CD4-positive, CD25-positive, alpha-beta regulatory T cell (primary cell): ENCODE results near the gene AP3M1. TPM values are rescaled to one million over a fixed set of nuclear protein-coding genes. Genes with fewer than 3 reads are reported as not detected.

ENCODE experiments used
- ATAC-seq, 2 donors: fragments of 150-1000 bp; cut with Tn5 transposase; one replicate each; pipeline ENCODE4 v1.10.0; 2021; ENCODE audit warnings: low read depth in 2 of 2, moderate number of reproducible peaks in 2 of 2, moderate library complexity in 1 of 2
- DNase-seq, 3 donors: peaks; one replicate each; pipeline versions ENCODE4 v3.0.0 to v3.0.0-alpha.2; 2012 to 2022; ENCODE audit warnings: mixed read lengths in 1 of 3
- H3K27ac ChIP-seq: one replicate; pipeline ENCODE4 v1.7.0; 2013; ENCODE audit warnings: mild to moderate bottlenecking, low read length; ENCODE audit not compliant: insufficient read depth, poor library complexity, severe bottlenecking
- H3K27me3 ChIP-seq: one replicate; pipeline ENCODE4 v1.7.0; 2013; ENCODE audit warnings: low read length; ENCODE audit not compliant: control insufficient read depth, insufficient read depth
- H3K36me3 ChIP-seq: one replicate; pipeline ENCODE4 v1.7.0; 2013; ENCODE audit warnings: mild to moderate bottlenecking, low read length, moderate library complexity; ENCODE audit not compliant: control insufficient read depth, insufficient read depth
- H3K4me1 ChIP-seq: 2 replicates; pipeline ENCODE4 v1.7.0; 2013; ENCODE audit warnings: mild to moderate bottlenecking, low read length; ENCODE audit not compliant: insufficient read depth, control insufficient read depth, poor library complexity, severe bottlenecking
- H3K4me3 ChIP-seq: one replicate; pipeline ENCODE4 v1.7.0; 2013; ENCODE audit warnings: low read depth, mild to moderate bottlenecking, low read length, moderate library complexity
- H3K9me3 ChIP-seq, 2 experiments: 1 replicate in 1 of 2; 2 replicates in 1 of 2; pipeline ENCODE4 v1.7.0; 2013; ENCODE audit warnings: low read length in 2 of 2, mild to moderate bottlenecking in 1 of 2, moderate library complexity in 1 of 2; ENCODE audit not compliant: control insufficient read depth in 2 of 2
- H3K27ac Mint-ChIP-seq, 3 donors: one replicate each; pipeline ENCODE4 v1.8.0; 2020 to 2022; ENCODE audit warnings: mild to moderate bottlenecking in 3 of 3, mixed read lengths in 3 of 3, moderate library complexity in 2 of 3
- H3K27me3 Mint-ChIP-seq: one replicate; pipeline ENCODE4 v1.8.0; 2022; ENCODE audit warnings: mild to moderate bottlenecking, mixed read lengths
- H3K36me3 Mint-ChIP-seq: one replicate; pipeline ENCODE4 v1.8.0; 2020; ENCODE audit warnings: mixed read lengths
- H3K4me1 Mint-ChIP-seq, 4 donors: one replicate each; pipeline ENCODE4 v1.8.0; 2020 to 2022; ENCODE audit warnings: mixed read lengths in 4 of 4, mild to moderate bottlenecking in 1 of 4
- H3K4me3 Mint-ChIP-seq, 4 donors: one replicate each; pipeline ENCODE4 v1.8.0; 2020 to 2022; ENCODE audit warnings: mild to moderate bottlenecking in 4 of 4, mixed read lengths in 4 of 4, moderate library complexity in 3 of 4
- H3K9me3 Mint-ChIP-seq, 7 donors: one replicate each; pipeline ENCODE4 v1.8.0; 2020 to 2022; ENCODE audit warnings: mixed read lengths in 7 of 7, mild to moderate bottlenecking in 3 of 7, moderate library complexity in 2 of 7
- polyA plus RNA-seq, 4 donors: library from polyadenylated mRNA; unstranded; fragments of 300-500 nt; fragmentation: Illumina TruSeq; gene quantifications; one replicate each; pipeline ENCODE4 v1.2.3, GENCODE V29; 2021
- total RNA-seq: library from RNA; stranded (reverse); gene quantifications from one replicate; pipeline ENCODE4 v1.2.3, GENCODE V29; 2022

The AP3M1 gene
- total and polyA plus RNA-seq, 5 donors from 2014 or later: 23.7 to 39.3 (median 28.2) TPM

GRCh38 chr10:74083304-74083703 lies 67.3 kb downstream of the AP3M1 start:
- H3K9me3 Mint-ChIP-seq: no peaks in the 10 kb centered on the region
- Histone ChIP-seq H3K36me3 (peaks cover under 1% of the 10 kb centered on the region), H3K27me3 (no peaks in the 10 kb centered on the region), H3K27ac (no peak overlapping the region), H3K4me1 (peaks cover 5% of the 10 kb centered on the region), H3K4me3 (no peak overlapping the region), H3K9me3 (no peaks in the 10 kb centered on the region)
- no peak overlapping the region for H3K4me3 Mint-ChIP-seq
- peaks cover 19% of the 10 kb centered on the region for H3K36me3 Mint-ChIP-seq
- no peak for ATAC-seq
- no peaks in the 10 kb centered on the region for H3K27me3 Mint-ChIP-seq
- H3K4me1 Mint-ChIP-seq: peaks cover 4 to 18% (median 15%) of the 10 kb centered on the region in 4 donors
- H3K27ac Mint-ChIP-seq: no peak overlapping the region
- DNase-seq: no peak

- no peak for ATAC-seq
- no peaks in the 10 kb centered on the region for H3K9me3 Mint-ChIP-seq
- no peak for DNase-seq
- Histone ChIP-seq H3K9me3 (no peaks in the 10 kb centered on the region), H3K4me1 (peaks cover 9% of the 10 kb centered on the region), H3K4me3 (no peak overlapping the region), H3K27ac (no peak overlapping the region), H3K27me3 (no peaks in the 10 kb centered on the region), H3K36me3 (no peaks in the 10 kb centered on the region)
- H3K27ac Mint-ChIP-seq: no peak overlapping the region
- peaks cover 6 to 19% (median 17%) of the 10 kb centered on the region in 4 donors for H3K4me1 Mint-ChIP-seq
- peaks cover 24% of the 10 kb centered on the region for H3K36me3 Mint-ChIP-seq
- H3K27me3 Mint-ChIP-seq: no peaks in the 10 kb centered on the region
- H3K4me3 Mint-ChIP-seq: no peak overlapping the region
These were observed 68.5 kb downstream of the AP3M1 start for GRCh38 chr10:74081941-74082718.

- Mint-ChIP-seq H3K9me3 (no peaks in the 10 kb centered on the region), H3K4me1 (peaks cover 6 to 19% (median 15%) of the 10 kb centered on the region in 4 donors), H3K36me3 (peaks cover 22% of the 10 kb centered on the region), H3K4me3 (no peak overlapping the region), H3K27me3 (no peaks in the 10 kb centered on the region), H3K27ac (no peak overlapping the region)
- Histone ChIP-seq H3K4me3 (no peak overlapping the region), H3K27ac (no peak overlapping the region), H3K36me3 (no peaks in the 10 kb centered on the region), H3K27me3 (no peaks in the 10 kb centered on the region), H3K9me3 (no peaks in the 10 kb centered on the region), H3K4me1 (peaks cover 9% of the 10 kb centered on the region)
- ATAC-seq (peak; percentile 55 to 63), DNase-seq (peak; percentile 5 to 63 (median 45))
These were observed 69.3 kb downstream of the AP3M1 start for GRCh38 chr10:74081192-74081803.

GRCh38 chr10:74079936-74080590 lies 70.6 kb downstream of the AP3M1 start:
- Histone ChIP-seq H3K4me1 (peaks cover 6% of the 10 kb centered on the region), H3K4me3 (no peak overlapping the region), H3K36me3 (peaks cover 5% of the 10 kb centered on the region), H3K9me3 (no peaks in the 10 kb centered on the region), H3K27me3 (no peaks in the 10 kb centered on the region), H3K27ac (no peak overlapping the region)
- Mint-ChIP-seq H3K27ac (no peak overlapping the region), H3K9me3 (no peaks in the 10 kb centered on the region), H3K36me3 (peaks cover 31% of the 10 kb centered on the region), H3K4me1 (peaks cover 7 to 16% (median 11%) of the 10 kb centered on the region in 4 donors), H3K4me3 (no peak overlapping the region), H3K27me3 (no peaks in the 10 kb centered on the region)
- DNase-seq (no peak), ATAC-seq (no peak)

- no peaks in the 10 kb centered on the region for H3K27me3 Mint-ChIP-seq
- no peak for ATAC-seq
- DNase-seq: no peak
- peaks cover 33% of the 10 kb centered on the region for H3K36me3 Mint-ChIP-seq
- H3K4me3 ChIP-seq: no peak overlapping the region
- H3K36me3 ChIP-seq: peaks cover 9% of the 10 kb centered on the region
- peak overlapping the region in 1 of 3 donors; percentile 3 for H3K27ac Mint-ChIP-seq
- peaks cover 5 to 13% (median 10%) of the 10 kb centered on the region in 4 donors for H3K4me1 Mint-ChIP-seq
- no peak overlapping the region for H3K4me3 Mint-ChIP-seq
- no peaks in the 10 kb centered on the region for H3K27me3 ChIP-seq
- peaks cover 4% of the 10 kb centered on the region for H3K4me1 ChIP-seq
- no peak overlapping the region for H3K27ac ChIP-seq
- H3K9me3 Mint-ChIP-seq: no peaks in the 10 kb centered on the region
- no peaks in the 10 kb centered on the region for H3K9me3 ChIP-seq
These were observed 71.3 kb downstream of the AP3M1 start for GRCh38 chr10:74079028-74079935.

DNA sequence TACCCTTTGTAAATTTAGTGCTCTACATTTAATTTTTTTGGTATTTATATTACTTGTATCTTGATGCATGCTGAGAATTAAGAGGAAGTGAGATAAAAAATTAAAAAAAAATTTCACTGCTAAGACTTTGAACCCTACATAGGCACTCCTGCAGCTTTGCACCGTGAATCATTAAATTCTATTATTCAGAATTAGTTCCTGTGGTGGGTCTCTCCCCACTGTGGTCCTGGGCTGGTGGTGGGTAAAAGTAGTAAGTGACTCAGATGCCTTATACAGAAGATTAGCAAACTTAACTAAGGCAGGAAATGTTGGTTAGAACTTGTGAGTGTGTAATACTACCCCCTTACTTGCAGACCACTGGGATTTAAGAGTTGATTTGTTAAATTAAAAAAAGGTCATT lies 72.6 kb downstream of the AP3M1 start:
- Mint-ChIP-seq H3K27me3 (no peaks in the 10 kb centered on the region), H3K9me3 (no peaks in the 10 kb centered on the region), H3K4me3 (no peak overlapping the region), H3K27ac (peak overlapping the region in 1 of 3 donors; percentile 26), H3K4me1 (peaks cover 5 to 13% (median 10%) of the 10 kb centered on the region in 4 donors), H3K36me3 (peaks cover 39% of the 10 kb centered on the region)
- Histone ChIP-seq H3K36me3 (peaks cover 15% of the 10 kb centered on the region), H3K4me1 (peaks cover 4% of the 10 kb centered on the region), H3K4me3 (no peak overlapping the region), H3K27me3 (no peaks in the 10 kb centered on the region), H3K9me3 (no peaks in the 10 kb centered on the region), H3K27ac (no peak overlapping the region)
- DNase-seq: peak in 1 of 3 donors; percentile 37
- peak; percentile 69 to 70 for ATAC-seq

- peaks cover 40% of the 10 kb centered on the region for H3K36me3 Mint-ChIP-seq
- no peaks in the 10 kb centered on the region for H3K9me3 ChIP-seq
- no peaks in the 10 kb centered on the region for H3K27me3 ChIP-seq
- H3K36me3 ChIP-seq: peaks cover 16% of the 10 kb centered on the region
- no peak overlapping the region for H3K4me3 ChIP-seq
- peaks cover 5 to 13% (median 10%) of the 10 kb centered on the region in 4 donors for H3K4me1 Mint-ChIP-seq
- H3K27ac Mint-ChIP-seq: no peak overlapping the region
- ATAC-seq: no peak
- H3K9me3 Mint-ChIP-seq: no peaks in the 10 kb centered on the region
- no peak for DNase-seq
- H3K4me3 Mint-ChIP-seq: no peak overlapping the region
- H3K4me1 ChIP-seq: peaks cover 4% of the 10 kb centered on the region
- no peaks in the 10 kb centered on the region for H3K27me3 Mint-ChIP-seq
- no peak overlapping the region for H3K27ac ChIP-seq
These were observed 73.2 kb downstream of the AP3M1 start for GRCh38 chr10:74077416-74077815.
